Ovary (tissue), 3 donors: ENCODE measurements around the gene SYS1.

Experiments
- EP300 ChIP-seq: sonication (generic); formaldehyde crosslinking; IDR thresholded peaks from one replicate; pipeline ENCODE4 v1.6.1; 2017; ENCODE audit warnings: antibody characterized with exemption
- POLR2A ChIP-seq: fragments of 450-650 bp; IDR thresholded peaks from one replicate; pipeline ENCODE4 v1.6.1; 2017; ENCODE audit warnings: antibody characterized with exemption, mild to moderate bottlenecking, moderate library complexity
- TF ChIP-seq, protein P1 (sequence below), 3 donors: fragments of 450-650 bp in 2 of 3; fragments of 200-600 bp in 1 of 3; IDR thresholded peaks; one replicate each; pipeline versions ENCODE4 v1.5.1 to v1.8.0; 2016 to 2022; ENCODE audit warnings: antibody characterized with exemption in 3 of 3, mild to moderate bottlenecking in 1 of 3
- donor health status: DM: no; HTN: no; CAD: no.

- TF ChIP-seq, protein P1, sequence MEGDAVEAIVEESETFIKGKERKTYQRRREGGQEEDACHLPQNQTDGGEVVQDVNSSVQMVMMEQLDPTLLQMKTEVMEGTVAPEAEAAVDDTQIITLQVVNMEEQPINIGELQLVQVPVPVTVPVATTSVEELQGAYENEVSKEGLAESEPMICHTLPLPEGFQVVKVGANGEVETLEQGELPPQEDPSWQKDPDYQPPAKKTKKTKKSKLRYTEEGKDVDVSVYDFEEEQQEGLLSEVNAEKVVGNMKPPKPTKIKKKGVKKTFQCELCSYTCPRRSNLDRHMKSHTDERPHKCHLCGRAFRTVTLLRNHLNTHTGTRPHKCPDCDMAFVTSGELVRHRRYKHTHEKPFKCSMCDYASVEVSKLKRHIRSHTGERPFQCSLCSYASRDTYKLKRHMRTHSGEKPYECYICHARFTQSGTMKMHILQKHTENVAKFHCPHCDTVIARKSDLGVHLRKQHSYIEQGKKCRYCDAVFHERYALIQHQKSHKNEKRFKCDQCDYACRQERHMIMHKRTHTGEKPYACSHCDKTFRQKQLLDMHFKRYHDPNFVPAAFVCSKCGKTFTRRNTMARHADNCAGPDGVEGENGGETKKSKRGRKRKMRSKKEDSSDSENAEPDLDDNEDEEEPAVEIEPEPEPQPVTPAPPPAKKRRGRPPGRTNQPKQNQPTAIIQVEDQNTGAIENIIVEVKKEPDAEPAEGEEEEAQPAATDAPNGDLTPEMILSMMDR (IDR thresholded peaks at IDR 0.05), result no peak
- TF ChIP-seq POLR2A (no peak), EP300 (no peak)
Measured at GRCh38 chr20:45377269-45377668, 14.3 kb downstream of the SYS1 start.
